Stimulated activated CD4-positive, alpha-beta T cell treated with anti-CD3 and anti-CD28 coated beads, TNF-alpha, amount 100 ng/mL, for 4 hours (primary cell): ENCODE results near the gene G6PD.

Source experiments
- DNase-seq, 3 experiments: peaks; one replicate each; pipeline ENCODE4 v3.0.0-alpha.2; 2020; ENCODE audit warnings: low read depth in 3 of 3

G6PD gene

GRCh38 chrX:154487518-154488290 lies 58.9 kb downstream of the G6PD start:
- no peak for DNase-seq

- peak in 2 of 3 experiments; percentile 31 to 44 for DNase-seq
These were observed 60.0 kb downstream of the G6PD start, which contains the start of gene UBL4A for GRCh38 chrX:154486396-154487207. UBL4A (minus strand) TSS chrX:154486615; CDS start chrX:154486584, 31 bp downstream.

GRCh38 chrX:154486052-154486395 lies 60.6 kb downstream of the G6PD start:
- DNase-seq: no peak

GRCh38 chrX:154485150-154486051 lies 61.2 kb downstream of the G6PD start:
- no peak for DNase-seq

- no peak for DNase-seq
These were observed 62.1 kb downstream of the G6PD start for GRCh38 chrX:154484255-154485149.

GRCh38 chrX:154483325-154483724 lies 63.3 kb downstream of the G6PD start:
- DNase-seq: no peak

- DNase-seq: no peak
These were observed 63.9 kb downstream of the G6PD start for GRCh38 chrX:154482786-154483185.

GRCh38 chrX:154481911-154482601 lies 64.6 kb downstream of the G6PD start:
- no peak for DNase-seq
